ENCODE measurements around the gene RALBP1. TPM values are rescaled to one million over a fixed set of nuclear protein-coding genes. Genes with fewer than 3 reads are reported as not detected.
"Not testable (repeated sequence)": the region's sequence is repeated elsewhere in the genome, so short reads cannot be mapped to it uniquely, and the experiment has no call there.

Gene RALBP1
- total RNA-seq, 1 donor from 2014 or later, result 38.9 TPM

DNA sequence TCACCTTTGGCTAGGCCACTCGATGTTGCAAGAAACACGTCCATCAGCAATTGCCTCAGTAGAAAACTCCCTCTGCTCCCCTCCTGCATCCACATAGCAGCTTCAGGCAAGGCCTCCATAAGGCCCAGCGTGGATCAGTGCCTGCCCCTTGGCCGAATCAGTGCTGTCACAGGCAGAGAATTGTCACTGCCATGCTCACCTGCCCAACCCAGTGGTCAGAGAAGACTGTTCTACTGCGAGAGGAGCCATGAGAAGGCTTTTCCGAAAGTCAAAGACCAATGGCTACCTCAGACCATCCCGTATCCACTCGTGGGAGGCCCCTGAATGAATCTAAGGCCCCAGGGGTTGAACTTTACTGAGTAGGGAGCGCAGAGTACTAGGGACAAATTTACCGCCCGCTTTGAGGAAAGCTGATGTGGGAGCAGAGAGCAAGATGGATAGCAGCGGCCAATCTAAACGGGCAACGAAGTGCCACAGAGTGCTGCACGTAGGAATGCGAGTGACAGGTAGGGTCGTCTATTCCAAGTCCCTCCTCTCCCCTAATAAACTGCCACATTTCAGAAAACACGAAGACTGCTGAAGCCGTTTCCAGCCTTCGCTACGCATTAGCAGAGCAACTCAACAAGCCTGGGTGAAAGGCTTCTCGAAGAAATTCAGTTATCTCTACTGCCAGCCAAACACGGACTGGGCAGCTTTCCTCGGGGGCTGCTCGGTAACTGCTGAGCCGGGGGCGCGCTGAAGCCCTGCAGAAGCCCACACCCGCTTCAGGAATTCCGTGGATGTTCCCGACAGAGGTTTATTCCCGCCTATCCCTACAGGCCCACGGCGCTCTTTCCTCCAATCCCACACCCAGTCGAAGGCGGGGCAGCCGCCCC lies 968 bp upstream of the RALBP1 start:
- Mint-ChIP-seq H3K27ac (peak overlapping the region; percentile 96), H3K9me3 (peaks cover 8% of the 10 kb centered on the region), H3K36me3 (ENCODE audit: low read depth) (peaks cover 10% of the 10 kb centered on the region), H3K4me3 (peak overlapping the region; percentile 83), H3K4me1 (peaks cover 24% of the 10 kb centered on the region), H3K27me3 (peaks cover 17% of the 10 kb centered on the region)
- intact Hi-C loops (cut with micrococcal nuclease), result loop anchor here (2.0 to 10.0 kb wide), 2 partner anchors 770 to 1050 kb away; partner anchors contain the start of genes MTCL1 and NAPG
- peak; percentile 58 for DNase-seq

DNA sequence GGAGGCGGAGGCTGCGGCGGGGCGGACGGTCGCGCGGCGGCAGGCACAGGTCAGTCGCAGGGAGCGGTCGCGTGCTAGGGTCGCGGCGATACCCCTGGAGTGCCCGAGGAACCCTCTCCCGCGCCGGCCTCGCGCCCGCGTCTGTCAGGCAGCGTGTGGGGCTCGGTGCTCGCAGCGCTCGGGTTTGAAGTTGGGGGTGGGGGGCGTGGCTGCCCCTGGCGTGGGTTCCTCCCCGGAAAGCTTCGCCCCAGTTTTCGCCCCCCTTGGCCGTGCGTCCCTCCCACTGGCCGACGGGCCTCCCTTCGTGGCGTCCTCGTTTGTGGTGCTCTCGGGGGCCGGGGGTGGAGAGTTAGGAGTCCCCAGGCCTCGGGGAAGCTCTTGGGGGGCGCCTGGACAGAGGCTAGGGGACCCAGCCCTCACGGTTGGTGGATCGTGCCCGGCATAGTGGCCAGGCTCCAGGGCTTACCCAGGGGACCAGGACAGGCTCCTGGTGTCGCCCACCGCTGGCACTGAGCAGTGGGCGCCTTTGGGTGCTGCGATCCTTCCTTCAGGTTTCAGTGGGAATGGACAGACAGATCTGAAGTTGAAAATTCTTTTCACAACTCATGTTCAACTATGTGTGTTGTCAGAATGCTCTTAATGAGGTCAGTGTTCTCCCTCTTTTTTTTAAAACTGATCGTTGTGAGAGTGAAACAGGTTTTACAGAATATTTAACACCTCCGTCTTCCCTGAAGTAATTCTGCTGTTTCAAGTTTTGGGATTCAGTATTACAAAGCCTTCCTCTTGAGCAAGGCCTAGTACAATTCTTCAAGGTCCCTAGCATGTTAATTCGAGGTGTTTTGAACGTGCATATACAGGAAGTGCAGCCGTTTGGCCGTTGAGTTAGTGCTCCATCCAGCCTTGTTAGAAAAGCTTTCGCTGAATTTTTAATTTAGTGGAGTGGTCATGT lies 604 bp downstream of the RALBP1 start:
- H3K36me3 Mint-ChIP-seq (ENCODE audit: low read depth), result peaks cover 16% of the 10 kb centered on the region
- intact Hi-C loops (cut with micrococcal nuclease), result loop anchor here (1.0 to 10.0 kb wide), 9 partner anchors 41 to 1049 kb away; partner anchors contain the start of genes ANKRD12, MTCL1, NAPG and TWSG1
- peak overlapping the region; percentile 96 for H3K27ac Mint-ChIP-seq
- peak; percentile 90 for DNase-seq
- H3K4me3 Mint-ChIP-seq, result peak overlapping the region; percentile 83
- H3K4me1 Mint-ChIP-seq, result peaks cover 25% of the 10 kb centered on the region
- H3K9me3 Mint-ChIP-seq, result peaks cover 4% of the 10 kb centered on the region
- peaks cover 12% of the 10 kb centered on the region for H3K27me3 Mint-ChIP-seq

DNA sequence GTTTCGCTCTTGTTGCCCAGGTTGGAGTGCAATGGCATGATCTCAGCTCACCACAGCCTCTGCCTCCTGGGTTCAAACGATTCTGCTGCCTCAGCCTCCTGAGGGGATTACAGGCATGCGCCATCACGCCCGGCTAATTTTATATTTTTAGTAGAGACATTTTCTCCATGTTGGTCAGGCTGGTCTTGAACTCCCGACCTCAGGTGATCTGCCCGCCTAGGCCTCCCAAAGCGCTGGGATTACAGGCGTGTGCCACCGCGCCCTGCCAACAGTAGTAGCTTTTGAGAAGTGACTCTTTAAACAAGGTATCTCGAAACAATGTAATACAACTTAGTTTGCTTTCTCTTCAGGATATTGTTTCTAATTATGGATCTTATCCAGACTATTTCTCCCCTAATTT lies 1.6 kb downstream of the RALBP1 start:
- peaks cover 25% of the 10 kb centered on the region for H3K4me1 Mint-ChIP-seq
- H3K36me3 Mint-ChIP-seq (ENCODE audit: low read depth), result peaks cover 16% of the 10 kb centered on the region
- intact Hi-C loops (cut with micrococcal nuclease), result loop anchor here (5.0 to 10.0 kb wide), 4 partner anchors 40 to 1048 kb away; partner anchors contain the start of gene NAPG
- peak overlapping the region; percentile 83 for H3K4me3 Mint-ChIP-seq
- H3K9me3 Mint-ChIP-seq, H3K27me3 Mint-ChIP-seq: not testable (repeated sequence)
- peak; percentile 60 for DNase-seq
- H3K27ac Mint-ChIP-seq, result peak overlapping the region; percentile 96

DNA sequence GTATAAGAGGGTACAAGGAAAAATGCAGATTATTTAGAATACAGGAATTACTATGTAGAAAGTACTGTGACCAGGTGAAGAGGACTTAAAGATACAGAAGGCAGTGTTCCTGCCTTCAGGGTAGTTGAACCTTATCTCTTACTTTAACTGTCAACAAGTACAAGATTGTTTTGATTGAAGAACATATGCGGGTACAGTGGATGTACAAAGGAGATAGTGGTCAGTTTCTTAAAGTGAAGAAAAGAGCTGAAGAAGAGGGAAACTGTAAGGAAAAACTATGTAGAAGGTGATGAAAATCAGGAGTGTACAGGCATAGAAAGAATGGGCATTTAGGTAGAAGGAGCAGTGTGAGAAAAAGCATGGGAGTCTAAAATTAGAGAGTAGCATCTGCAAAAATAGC lies 2.2 kb downstream of the RALBP1 start:
- Mint-ChIP-seq H3K4me3 (peak overlapping the region; percentile 83), H3K4me1 (peaks cover 25% of the 10 kb centered on the region), H3K36me3 (ENCODE audit: low read depth) (peaks cover 16% of the 10 kb centered on the region), H3K27ac (peak overlapping the region; percentile 1), H3K27me3 (peaks cover 6% of the 10 kb centered on the region), H3K9me3 (peaks cover under 1% of the 10 kb centered on the region)
- no peak for DNase-seq
- intact Hi-C loops (cut with micrococcal nuclease), result loop anchor here (5.0 to 10.0 kb wide), 4 partner anchors 40 to 1047 kb away; partner anchors contain the start of gene NAPG

DNA sequence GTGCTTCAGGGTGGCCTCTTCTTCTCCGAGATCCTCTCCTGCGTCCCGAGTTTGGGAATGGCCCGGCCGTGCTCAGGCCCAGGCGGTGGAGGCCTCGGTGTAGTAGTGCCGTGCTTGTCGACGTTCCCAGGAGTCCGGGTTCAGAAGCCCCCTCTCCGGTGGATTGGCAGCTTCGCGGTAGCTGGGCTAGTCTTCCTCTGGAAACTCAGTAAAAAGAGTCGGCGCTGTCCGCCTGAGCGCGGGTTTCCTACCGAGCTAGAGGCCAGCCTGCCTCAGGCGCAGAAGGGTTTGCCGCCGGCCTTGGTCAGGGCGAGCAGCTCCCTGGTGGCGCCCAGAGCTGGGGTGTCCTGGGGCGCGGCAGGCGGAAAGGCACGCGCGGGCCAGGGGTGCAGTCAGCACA lies 3.2 kb downstream of the RALBP1 start:
- DNase-seq, result no peak
- Mint-ChIP-seq H3K27ac (no peak overlapping the region), H3K36me3 (ENCODE audit: low read depth) (peaks cover 16% of the 10 kb centered on the region), H3K4me1 (peaks cover 27% of the 10 kb centered on the region), H3K9me3 (no peaks in the 10 kb centered on the region), H3K27me3 (peaks cover under 1% of the 10 kb centered on the region), H3K4me3 (no peak overlapping the region)
- intact Hi-C loops (cut with micrococcal nuclease), result loop anchor here (5.0 to 10.0 kb wide), 4 partner anchors 39 to 1046 kb away; partner anchors contain the start of gene NAPG

GRCh38 chr18:9482790-9483189 lies 7.5 kb downstream of the RALBP1 start:
- intact Hi-C loops (cut with micrococcal nuclease), result no loop called here
- Mint-ChIP-seq H3K4me3 (no peak overlapping the region), H3K9me3 (no peaks in the 10 kb centered on the region), H3K27me3 (no peaks in the 10 kb centered on the region), H3K27ac (no peak overlapping the region), H3K4me1 (peaks cover 7% of the 10 kb centered on the region), H3K36me3 (ENCODE audit: low read depth) (peaks cover 21% of the 10 kb centered on the region)
- DNase-seq, result no peak

DNA sequence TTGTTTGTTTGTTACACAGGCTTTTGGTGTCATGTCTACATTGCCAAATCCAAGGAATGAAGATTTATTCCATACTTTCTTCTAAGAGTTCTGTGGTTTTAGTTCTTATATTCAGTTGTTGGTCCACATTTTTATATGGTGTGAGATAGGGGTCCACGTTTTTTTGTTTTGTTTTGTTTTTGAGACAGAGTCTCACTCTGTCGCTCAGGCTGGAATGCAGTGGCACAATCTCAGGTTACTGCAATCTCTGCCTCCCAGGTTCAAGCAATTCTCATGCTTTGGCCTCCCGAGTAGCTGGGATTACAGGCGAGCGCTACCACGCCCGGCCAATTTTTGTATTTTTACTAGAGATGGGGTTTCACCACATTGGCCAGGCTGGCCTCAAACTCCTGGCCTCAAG lies 8.2 kb downstream of the RALBP1 start:
- Mint-ChIP-seq H3K36me3 (ENCODE audit: low read depth) (peaks cover 17% of the 10 kb centered on the region), H3K4me1 (peaks cover 7% of the 10 kb centered on the region), H3K4me3 (no peak overlapping the region), H3K9me3 (no peaks in the 10 kb centered on the region), H3K27ac (no peak overlapping the region), H3K27me3 (no peaks in the 10 kb centered on the region)
- intact Hi-C loops (cut with micrococcal nuclease), result no loop called here
- no peak for DNase-seq

GRCh38 chr18:9484856-9485255 lies 9.5 kb downstream of the RALBP1 start:
- H3K36me3 Mint-ChIP-seq (ENCODE audit: low read depth), result peaks cover 12% of the 10 kb centered on the region
- H3K4me3 Mint-ChIP-seq; H3K4me1 Mint-ChIP-seq; H3K9me3 Mint-ChIP-seq; H3K27ac Mint-ChIP-seq; H3K27me3 Mint-ChIP-seq; DNase-seq; intact Hi-C loops (cut with micrococcal nuclease): not testable (repeated sequence)

GRCh38 chr18:9488538-9488937 lies 13.2 kb downstream of the RALBP1 start:
- intact Hi-C loops (cut with micrococcal nuclease), result no loop called here
- H3K36me3 Mint-ChIP-seq (ENCODE audit: low read depth), result peaks cover 21% of the 10 kb centered on the region
- H3K27me3 Mint-ChIP-seq, result no peaks in the 10 kb centered on the region
- H3K9me3 Mint-ChIP-seq, result no peaks in the 10 kb centered on the region
- peak; percentile 3 for DNase-seq
- H3K27ac Mint-ChIP-seq, result no peak overlapping the region
- H3K4me3 Mint-ChIP-seq, result no peak overlapping the region
- peaks cover 2% of the 10 kb centered on the region for H3K4me1 Mint-ChIP-seq

DNA sequence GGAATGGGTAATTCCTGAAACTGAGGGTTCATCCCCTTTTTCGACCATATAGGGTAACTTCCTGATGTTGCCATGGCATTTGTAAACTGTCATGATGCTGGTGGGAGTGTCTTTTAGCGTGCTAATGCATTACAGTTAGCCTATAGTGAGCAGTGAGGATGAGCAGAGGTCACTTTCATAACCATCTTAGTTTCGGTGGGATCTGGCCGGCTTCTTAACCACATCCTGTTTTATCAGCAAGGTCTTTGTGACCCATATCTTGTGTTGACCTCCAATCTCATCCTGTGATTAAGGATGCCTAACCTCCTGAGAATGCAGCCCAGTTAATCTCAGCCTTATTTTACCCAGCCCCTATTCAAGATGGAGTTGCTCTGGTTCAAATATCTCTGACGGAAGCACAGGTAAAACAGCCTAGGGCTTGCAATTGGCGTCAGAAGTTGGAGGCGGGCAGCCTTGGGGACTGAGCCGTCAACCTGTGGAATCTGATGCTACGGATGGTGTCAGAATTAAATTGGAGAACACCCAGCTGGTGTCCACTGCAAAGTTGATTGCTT lies 19.5 kb downstream of the RALBP1 start:
- peaks cover 18% of the 10 kb centered on the region for H3K4me1 Mint-ChIP-seq
- DNase-seq, result no peak
- intact Hi-C loops (cut with micrococcal nuclease), result no loop called here
- no peaks in the 10 kb centered on the region for H3K9me3 Mint-ChIP-seq
- H3K27me3 Mint-ChIP-seq, result no peaks in the 10 kb centered on the region
- peaks cover 11% of the 10 kb centered on the region for H3K36me3 Mint-ChIP-seq (ENCODE audit: low read depth)
- no peak overlapping the region for H3K4me3 Mint-ChIP-seq
- H3K27ac Mint-ChIP-seq, result no peak overlapping the region

GRCh38 chr18:9495465-9495864 lies 20.2 kb downstream of the RALBP1 start:
- peak; percentile 12 for DNase-seq
- H3K27ac Mint-ChIP-seq, result no peak overlapping the region
- intact Hi-C loops (cut with micrococcal nuclease), result no loop called here
- H3K9me3 Mint-ChIP-seq, result no peaks in the 10 kb centered on the region
- H3K27me3 Mint-ChIP-seq, result no peaks in the 10 kb centered on the region
- peaks cover 18% of the 10 kb centered on the region for H3K4me1 Mint-ChIP-seq
- no peak overlapping the region for H3K4me3 Mint-ChIP-seq
- H3K36me3 Mint-ChIP-seq (ENCODE audit: low read depth), result peaks cover 12% of the 10 kb centered on the region

- H3K4me1 Mint-ChIP-seq, result peaks cover 18% of the 10 kb centered on the region
- intact Hi-C loops (cut with micrococcal nuclease), result no loop called here
- no peak overlapping the region for H3K27ac Mint-ChIP-seq
- peaks cover 6% of the 10 kb centered on the region for H3K9me3 Mint-ChIP-seq
- no peak overlapping the region for H3K4me3 Mint-ChIP-seq
- peaks cover 17% of the 10 kb centered on the region for H3K36me3 Mint-ChIP-seq (ENCODE audit: low read depth)
- no peaks in the 10 kb centered on the region for H3K27me3 Mint-ChIP-seq
- no peak for DNase-seq
Measured at GRCh38 chr18:9495916-9496705, 20.8 kb downstream of the RALBP1 start.

Data from activated CD4-positive, alpha-beta T cell treated with anti-CD3 and anti-CD28 coated beads, Interleukin-2, amount 10 ng/mL, durations not matched to agents 24 days and 14 days (primary cell).